Measurements from ENCODE around the gene RAB30. TPM values are rescaled to one million over a fixed set of nuclear protein-coding genes. Genes with fewer than 3 reads are reported as not detected.
A peak's percentile ranks its signal among the peaks of the same experiment; 100 is the strongest.

RAB30 gene
- total and polyA plus RNA-seq, 9 of the 15 experiments (the other 6 are each of a cell fraction or from before 2014, with no cell fraction given), result 0.29 to 1.3 (median 1.0) TPM

- no peak for TF ChIP-seq SRSF3 (IDR thresholded peaks at IDR 0.05; ENCODE audit: insufficient read depth, low read length)
- no peak for TF ChIP-seq BRF1 (IDR thresholded peaks at IDR 0.05; ENCODE audit: borderline replicate concordance, extremely low read depth, insufficient read length)
- TF ChIP-seq ZBTB9 (CRISPR knock-in tag; IDR thresholded peaks at IDR 0.05), result 0 out of 2 replicates have a peak, but pooled peaks have one; percentile 30
- peak; percentile 93 for TF ChIP-seq POLR2G (IDR thresholded peaks at IDR 0.05; ENCODE audit: low read depth, low read length)
- TF ChIP-seq MTA3 (IDR thresholded peaks at IDR 0.05; ENCODE audit: borderline replicate concordance), result peak; percentile 79
- TF ChIP-seq, protein P1, sequence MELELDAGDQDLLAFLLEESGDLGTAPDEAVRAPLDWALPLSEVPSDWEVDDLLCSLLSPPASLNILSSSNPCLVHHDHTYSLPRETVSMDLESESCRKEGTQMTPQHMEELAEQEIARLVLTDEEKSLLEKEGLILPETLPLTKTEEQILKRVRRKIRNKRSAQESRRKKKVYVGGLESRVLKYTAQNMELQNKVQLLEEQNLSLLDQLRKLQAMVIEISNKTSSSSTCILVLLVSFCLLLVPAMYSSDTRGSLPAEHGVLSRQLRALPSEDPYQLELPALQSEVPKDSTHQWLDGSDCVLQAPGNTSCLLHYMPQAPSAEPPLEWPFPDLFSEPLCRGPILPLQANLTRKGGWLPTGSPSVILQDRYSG (tag; conservative IDR thresholded peaks at IDR 0.05; ENCODE audit: low read depth), result no peak
- no peak for TF ChIP-seq NFIX (CRISPR knock-in tag; IDR thresholded peaks at IDR 0.05; ENCODE audit: low read depth)
- peak; percentile 38; the same call in 1 of the 2 replicates for TF ChIP-seq ZNF24 (IDR thresholded peaks at IDR 0.05)
- TF ChIP-seq STAT5A (IDR thresholded peaks at IDR 0.05; ENCODE audit: borderline replicate concordance, low read length), result no peak; the same call in 1 of the 2 replicates
- TF ChIP-seq JUND (IDR thresholded peaks at IDR 0.05; ENCODE audit: borderline replicate concordance, low read depth, low read length), result peak; percentile 98
- TF ChIP-seq JUND (tag; IDR thresholded peaks at IDR 0.05; ENCODE audit: borderline replicate concordance, low read depth, low read length), result peak; percentile 99
- peak; percentile 59; the same call in 1 of the 2 replicates for TF ChIP-seq ZC3H8 (IDR thresholded peaks at IDR 0.05)
- peak; percentile 100 for TF ChIP-seq ZFX (CRISPR knock-in tag; IDR thresholded peaks at IDR 0.05)
- TF ChIP-seq FOSL1 (tag; conservative IDR thresholded peaks at IDR 0.05), result peak; percentile 97
- peak; percentile 95 for TF ChIP-seq PHF8 (IDR thresholded peaks at IDR 0.05; ENCODE audit: borderline replicate concordance, low read length)
- no peak for TF ChIP-seq SAFB2 (IDR thresholded peaks at IDR 0.05; ENCODE audit: borderline replicate concordance, low read depth, low read length, severe bottlenecking)
- 0 out of 2 replicates have a peak, but pooled peaks have one; percentile 53 for TF ChIP-seq PHF21A (IDR thresholded peaks at IDR 0.05; ENCODE audit: borderline replicate concordance, low read depth)
- peak; percentile 74; the same call in 1 of the 2 replicates for TF ChIP-seq OTX1 (CRISPR knock-in tag; IDR thresholded peaks at IDR 0.05)
- TF ChIP-seq, protein P2, sequence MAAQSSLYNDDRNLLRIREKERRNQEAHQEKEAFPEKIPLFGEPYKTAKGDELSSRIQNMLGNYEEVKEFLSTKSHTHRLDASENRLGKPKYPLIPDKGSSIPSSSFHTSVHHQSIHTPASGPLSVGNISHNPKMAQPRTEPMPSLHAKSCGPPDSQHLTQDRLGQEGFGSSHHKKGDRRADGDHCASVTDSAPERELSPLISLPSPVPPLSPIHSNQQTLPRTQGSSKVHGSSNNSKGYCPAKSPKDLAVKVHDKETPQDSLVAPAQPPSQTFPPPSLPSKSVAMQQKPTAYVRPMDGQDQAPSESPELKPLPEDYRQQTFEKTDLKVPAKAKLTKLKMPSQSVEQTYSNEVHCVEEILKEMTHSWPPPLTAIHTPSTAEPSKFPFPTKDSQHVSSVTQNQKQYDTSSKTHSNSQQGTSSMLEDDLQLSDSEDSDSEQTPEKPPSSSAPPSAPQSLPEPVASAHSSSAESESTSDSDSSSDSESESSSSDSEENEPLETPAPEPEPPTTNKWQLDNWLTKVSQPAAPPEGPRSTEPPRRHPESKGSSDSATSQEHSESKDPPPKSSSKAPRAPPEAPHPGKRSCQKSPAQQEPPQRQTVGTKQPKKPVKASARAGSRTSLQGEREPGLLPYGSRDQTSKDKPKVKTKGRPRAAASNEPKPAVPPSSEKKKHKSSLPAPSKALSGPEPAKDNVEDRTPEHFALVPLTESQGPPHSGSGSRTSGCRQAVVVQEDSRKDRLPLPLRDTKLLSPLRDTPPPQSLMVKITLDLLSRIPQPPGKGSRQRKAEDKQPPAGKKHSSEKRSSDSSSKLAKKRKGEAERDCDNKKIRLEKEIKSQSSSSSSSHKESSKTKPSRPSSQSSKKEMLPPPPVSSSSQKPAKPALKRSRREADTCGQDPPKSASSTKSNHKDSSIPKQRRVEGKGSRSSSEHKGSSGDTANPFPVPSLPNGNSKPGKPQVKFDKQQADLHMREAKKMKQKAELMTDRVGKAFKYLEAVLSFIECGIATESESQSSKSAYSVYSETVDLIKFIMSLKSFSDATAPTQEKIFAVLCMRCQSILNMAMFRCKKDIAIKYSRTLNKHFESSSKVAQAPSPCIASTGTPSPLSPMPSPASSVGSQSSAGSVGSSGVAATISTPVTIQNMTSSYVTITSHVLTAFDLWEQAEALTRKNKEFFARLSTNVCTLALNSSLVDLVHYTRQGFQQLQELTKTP (IDR thresholded peaks at IDR 0.05; ENCODE audit: low read depth in 1 of 2, partially characterized antibody in 2 of 2), result peak; percentile 55 to 97
- peak in 1 of 2 experiments; percentile 27; a peak in 1 of 4 replicates for TF ChIP-seq ARNT (IDR thresholded peaks at IDR 0.05)
These were observed at the start of gene RAB30 (continued) for GRCh38 chr11:83071567-83072349.
